H1 (cell line): ENCODE data around the gene FMO5.

Experiments
- ATF3 ChIP-seq: IDR thresholded peaks from 2 replicates; pipeline ENCODE4 v1.6.1; 2011; ENCODE audit warnings: low read depth, mild to moderate bottlenecking, low read length; ENCODE audit not compliant: insufficient read depth
- BACH1 ChIP-seq: IDR thresholded peaks from 2 replicates; pipeline ENCODE4 v1.6.1; 2012; ENCODE audit warnings: low read length, improper control_type of control experiment
- EP300 ChIP-seq, 2 experiments: IDR thresholded peaks; 1 replicate in 1 of 2; 2 replicates in 1 of 2; pipeline ENCODE4 v1.6.1; 2011 to 2012; ENCODE audit warnings: low read depth in 2 of 2, low read length in 2 of 2, mild to moderate bottlenecking in 2 of 2, borderline replicate concordance in 1 of 2, inconsistent platforms in 1 of 2, moderate library complexity in 1 of 2
- EZH2 ChIP-seq: fragments of 200-600 bp; sonication (generic); IDR thresholded peaks from 2 replicates; pipeline ENCODE4 v1.7.1; 2012; ENCODE audit warnings: low read depth, mild to moderate bottlenecking, moderate library complexity, low read length, inconsistent platforms; ENCODE audit not compliant: severe bottlenecking
- KDM1A ChIP-seq: fragments of 200-600, 300-600 bp; sonication (generic); IDR thresholded peaks from 2 replicates; pipeline ENCODE4 v1.7.1; 2016; ENCODE audit warnings: mild to moderate bottlenecking, low read length, borderline replicate concordance
- SIN3A ChIP-seq, 2 experiments: IDR thresholded peaks in 1 of 2; conservative IDR thresholded peaks in 1 of 2; 2 replicates each; pipeline ENCODE4 v1.6.1; 2011 to 2012; ENCODE audit warnings: low read length in 2 of 2, improper control_type of control experiment in 1 of 2, low read depth in 1 of 2, mild to moderate bottlenecking in 1 of 2
- TBP ChIP-seq: IDR thresholded peaks from 2 replicates; pipeline ENCODE4 v1.6.1; 2011; ENCODE audit warnings: low read depth, low read length, improper control_type of control experiment
- TCF12 ChIP-seq: IDR thresholded peaks from 2 replicates; pipeline ENCODE4 v1.6.1; 2011; ENCODE audit warnings: low read depth, mild to moderate bottlenecking, low read length

GRCh38 chr1:147142886-147143285 lies 82.3 kb downstream of the FMO5 start:
- TF ChIP-seq TBP (no peak), EZH2 (no peak), EP300 (IDR thresholded peaks at IDR 0.05; ENCODE audit: borderline replicate concordance in 1 of 2, low read depth in 2 of 2, low read length in 2 of 2) (no peak), KDM1A (no peak), BACH1 (no peak), ATF3 (no peak), TCF12 (no peak), SIN3A (conservative IDR thresholded peaks at IDR 0.05 in 1 of 2, IDR thresholded peaks at IDR 0.05 in 1 of 2; ENCODE audit: low read depth in 1 of 2, low read length in 2 of 2) (no peak)
